ENCODE results near the gene WNT3.
"Not testable (repeated sequence)": the region's sequence is repeated elsewhere in the genome, so short reads cannot be mapped to it uniquely, and the experiment has no call there.

Gene WNT3

DNA sequence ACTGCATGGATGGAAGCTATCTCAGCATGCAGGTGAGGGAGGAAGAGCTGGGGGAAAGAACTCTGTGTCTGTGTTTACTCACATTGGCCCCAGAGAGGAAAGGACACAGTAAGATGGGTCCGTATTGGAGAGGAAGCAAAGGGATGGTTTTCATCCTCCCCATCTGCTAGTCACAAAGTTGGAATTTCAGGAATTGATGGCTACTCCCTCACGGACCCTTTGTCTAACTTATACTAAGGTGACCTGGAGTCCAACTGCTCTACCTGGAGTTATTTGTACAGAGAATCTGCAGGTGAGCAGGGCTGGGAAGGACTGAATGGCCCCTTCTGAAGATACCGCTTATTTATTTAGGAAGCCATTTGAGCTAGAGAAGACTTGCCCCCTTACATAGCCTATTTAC lies 55.1 kb downstream of the WNT3 start:
- no peak for DNase-seq

DNA sequence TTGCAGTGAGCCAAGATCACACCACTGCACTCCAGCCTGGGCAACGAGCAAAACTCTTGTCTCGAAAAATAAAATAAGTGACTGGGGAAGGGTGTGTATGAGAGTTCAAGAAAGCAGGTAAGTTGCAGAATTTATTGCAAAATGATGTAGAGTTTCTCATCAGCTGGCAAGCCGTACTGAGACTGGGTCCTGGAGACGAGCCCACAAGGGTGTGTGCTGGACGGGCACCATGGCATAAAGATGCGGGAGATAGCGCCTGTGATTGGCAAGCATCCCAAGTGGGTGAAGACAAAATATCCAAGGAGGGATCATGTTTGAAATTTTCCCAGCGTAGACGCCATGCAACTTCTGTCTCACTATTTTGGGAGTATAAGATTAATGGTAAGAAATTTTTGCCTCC lies 59.4 kb downstream of the WNT3 start:
- no peak for DNase-seq

DNA sequence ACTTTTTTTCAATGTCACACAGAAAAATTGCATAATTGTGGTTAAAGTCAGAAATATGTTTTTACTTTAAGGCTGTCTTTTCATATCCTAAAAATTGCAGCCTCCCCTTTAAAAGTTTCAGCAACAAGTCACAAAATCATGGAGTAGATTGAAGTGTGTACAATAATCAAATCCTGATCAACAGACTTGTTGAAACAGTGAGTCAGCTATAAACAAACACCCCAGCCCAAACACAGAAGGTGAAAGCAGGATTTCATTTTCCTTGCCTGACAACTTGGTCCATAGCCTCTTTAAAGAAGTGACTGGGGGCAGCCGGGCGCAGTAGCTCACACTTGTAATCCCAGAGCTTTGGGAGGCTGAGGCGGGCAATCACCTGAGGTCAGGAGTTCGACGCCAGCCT lies 59.9 kb downstream of the WNT3 start:
- no peak for DNase-seq

DNA sequence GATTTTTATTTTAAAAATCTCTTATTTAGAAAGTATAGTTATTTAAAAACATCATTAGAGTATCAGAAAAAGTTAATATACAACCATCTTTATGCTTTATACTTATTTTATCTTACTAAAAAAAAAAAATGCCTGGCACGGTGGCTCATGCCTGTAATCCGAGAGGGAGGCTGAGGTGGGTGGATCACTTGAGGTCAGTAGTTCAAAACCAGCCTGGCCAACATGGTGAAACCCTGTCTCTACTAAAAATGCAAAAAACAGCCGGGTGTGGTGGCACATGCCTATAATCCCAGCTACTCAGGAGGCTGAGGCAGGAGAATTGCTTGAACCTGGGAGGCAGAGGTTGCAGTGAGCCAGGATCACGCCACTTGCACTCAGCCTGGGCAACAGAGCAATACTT lies 60.9 kb downstream of the WNT3 start:
- not testable (repeated sequence) for DNase-seq

DNA sequence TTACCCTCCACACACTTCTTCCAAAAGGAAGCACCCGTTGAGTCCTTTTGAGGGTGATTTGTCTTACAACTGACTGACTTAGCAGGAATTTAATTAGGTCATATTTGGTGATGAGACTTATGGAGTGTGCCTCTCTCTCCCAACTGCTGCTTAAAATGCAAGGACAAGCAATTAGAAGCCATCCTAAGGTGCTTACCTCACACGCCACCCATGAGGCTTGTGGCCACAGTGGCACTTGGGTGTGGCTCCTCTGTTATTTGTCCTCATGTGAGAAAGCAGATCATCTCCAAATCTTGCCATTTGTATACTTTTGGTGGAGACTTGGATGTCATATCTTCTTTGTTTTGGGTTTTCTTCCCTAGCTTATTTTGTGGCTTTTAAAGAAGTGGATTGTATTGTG lies 61.6 kb downstream of the WNT3 start:
- DNase-seq: no peak

DNA sequence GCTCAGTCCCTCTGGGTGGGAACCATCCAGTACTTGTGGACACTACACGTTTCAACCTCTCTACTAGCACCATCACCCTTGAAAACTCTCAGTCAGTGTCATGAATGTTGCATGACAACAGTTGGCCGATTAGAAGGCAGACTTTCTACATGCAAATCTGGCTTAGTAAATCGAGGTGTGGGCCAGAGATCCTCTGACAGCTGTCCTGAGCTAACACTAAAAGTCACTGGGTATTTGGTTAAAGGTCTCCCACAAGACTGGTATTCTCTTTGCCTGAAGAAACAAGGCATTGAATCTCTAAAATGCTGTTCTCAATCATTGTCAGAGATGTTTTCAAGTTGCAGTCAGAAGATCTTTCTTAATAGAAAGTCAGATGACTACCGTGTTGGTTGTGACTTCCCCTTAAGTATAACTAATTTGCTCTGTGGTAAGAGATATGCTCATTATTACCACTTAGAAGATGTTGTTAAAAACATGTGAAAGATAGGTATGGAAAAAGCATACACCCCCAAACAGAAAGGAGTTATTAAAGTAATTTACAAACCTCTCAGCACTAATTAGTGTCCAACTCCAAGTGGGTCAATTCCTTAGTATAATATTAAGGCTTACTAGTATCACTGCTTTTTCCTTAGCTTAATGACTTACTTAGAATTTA lies 62.3 kb downstream of the WNT3 start:
- DNase-seq: no peak

DNA sequence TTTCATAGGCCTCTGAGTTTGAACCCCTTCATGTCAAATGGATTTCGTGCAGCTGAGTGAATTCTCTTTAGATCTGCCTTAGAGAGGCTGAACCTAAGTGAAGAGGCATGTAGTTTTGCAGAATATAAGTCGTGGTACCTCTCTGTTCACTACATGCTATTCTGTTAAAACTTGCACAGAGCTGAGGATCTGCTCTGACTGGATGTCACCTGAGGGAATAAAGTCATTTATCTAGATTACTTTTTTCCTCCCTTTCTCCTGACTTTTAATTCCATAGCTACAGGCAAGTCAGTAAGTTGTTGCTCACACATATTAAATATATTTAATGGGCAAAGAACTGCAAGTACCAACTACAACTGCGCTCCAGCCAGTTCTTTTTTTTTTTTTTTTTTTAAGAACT lies 64.7 kb downstream of the WNT3 start:
- no peak for DNase-seq

DNA sequence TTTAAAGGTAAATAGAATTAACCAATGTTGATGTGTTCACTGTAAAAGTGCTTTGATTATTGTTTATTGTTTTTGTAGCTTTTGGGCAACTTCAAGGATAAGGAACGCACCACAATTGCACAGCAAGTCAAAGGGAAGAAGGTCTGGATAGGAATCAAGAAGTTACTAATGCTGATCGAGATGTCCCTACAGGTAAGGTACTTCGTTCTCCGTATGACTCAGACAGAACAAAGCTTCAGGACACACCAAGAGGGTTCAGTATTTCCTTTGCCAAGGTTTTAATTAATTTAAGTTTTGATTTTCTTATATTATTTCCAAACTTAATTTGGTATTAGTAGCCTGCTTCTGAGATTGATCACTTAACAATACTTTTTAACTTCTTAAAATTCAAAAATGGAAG lies 67.1 kb downstream of the WNT3 start:
- DNase-seq: no peak

DNA sequence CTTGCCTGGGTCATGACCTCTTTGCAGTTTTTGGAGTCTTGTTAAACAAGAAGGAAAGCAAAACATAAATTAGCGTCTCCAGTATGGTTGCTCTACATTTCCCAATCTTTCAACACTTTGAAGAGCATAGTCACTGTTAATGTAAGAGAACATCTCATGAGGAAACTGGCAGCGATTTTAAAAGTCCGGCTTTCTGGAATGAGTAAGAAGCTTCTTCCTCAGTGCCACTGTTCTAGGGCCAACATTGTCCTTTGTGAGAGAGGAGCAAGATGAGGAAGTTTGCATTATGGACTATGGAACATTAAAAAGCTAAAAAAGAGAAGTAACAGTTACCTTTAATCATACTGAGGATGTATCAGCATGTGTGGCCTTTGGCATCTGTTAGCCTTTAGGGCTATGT lies 73.1 kb downstream of the WNT3 start:
- no peak for DNase-seq

DNA sequence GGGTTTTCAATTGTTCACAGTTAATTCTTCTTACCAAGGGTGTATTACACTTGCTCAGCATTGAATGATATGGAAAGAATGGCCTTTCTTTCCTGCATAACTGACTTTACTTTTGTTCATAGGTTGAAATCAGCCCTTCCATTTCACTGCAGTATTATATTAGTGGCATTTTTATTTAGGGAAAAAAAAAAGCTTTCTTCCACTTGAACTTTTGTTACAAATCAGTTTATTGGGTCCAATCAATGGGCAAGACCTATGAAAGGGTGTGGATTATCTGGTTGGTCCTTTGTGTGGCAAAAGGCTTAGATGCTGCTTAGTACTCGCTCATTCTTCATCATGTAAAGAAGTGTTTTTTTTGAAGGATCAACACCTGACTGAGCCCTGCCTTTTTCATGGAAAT lies 74.1 kb downstream of the WNT3 start:
- DNase-seq: no peak

DNA sequence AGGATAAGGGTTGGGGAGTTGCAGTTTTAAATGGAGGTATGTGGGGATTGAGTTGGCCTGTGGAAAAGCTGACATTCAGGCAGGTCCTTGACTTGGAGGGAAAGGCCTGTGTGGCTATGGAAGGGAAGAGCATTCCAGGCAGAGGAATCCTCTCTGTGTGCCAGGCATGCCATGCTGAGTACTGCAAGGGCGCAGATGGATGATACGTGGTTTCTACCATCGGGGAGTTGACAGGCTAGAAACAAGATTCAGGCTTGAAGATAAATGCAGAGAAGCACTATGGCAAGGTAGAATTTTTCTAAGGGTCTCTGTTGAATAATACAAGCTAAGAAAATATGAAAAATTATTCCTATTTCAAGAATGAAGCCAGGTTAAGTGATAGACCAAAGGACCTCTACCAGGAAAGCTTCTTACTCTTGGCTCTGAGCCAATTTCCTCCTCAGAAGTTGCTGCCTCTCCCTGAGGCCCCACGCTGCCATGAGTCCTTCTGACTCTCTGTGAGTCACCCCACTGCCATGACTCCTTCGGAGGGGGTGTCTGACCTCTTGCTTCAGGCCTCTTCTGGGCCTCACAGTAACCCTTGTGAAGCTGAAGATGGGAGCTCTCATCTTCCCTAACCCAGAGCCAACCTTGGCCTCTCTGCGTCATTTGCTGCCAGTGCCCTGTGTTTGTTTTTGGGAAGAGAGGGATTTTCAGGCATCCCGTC lies 75.8 kb downstream of the WNT3 start:
- DNase-seq: no peak

DNA sequence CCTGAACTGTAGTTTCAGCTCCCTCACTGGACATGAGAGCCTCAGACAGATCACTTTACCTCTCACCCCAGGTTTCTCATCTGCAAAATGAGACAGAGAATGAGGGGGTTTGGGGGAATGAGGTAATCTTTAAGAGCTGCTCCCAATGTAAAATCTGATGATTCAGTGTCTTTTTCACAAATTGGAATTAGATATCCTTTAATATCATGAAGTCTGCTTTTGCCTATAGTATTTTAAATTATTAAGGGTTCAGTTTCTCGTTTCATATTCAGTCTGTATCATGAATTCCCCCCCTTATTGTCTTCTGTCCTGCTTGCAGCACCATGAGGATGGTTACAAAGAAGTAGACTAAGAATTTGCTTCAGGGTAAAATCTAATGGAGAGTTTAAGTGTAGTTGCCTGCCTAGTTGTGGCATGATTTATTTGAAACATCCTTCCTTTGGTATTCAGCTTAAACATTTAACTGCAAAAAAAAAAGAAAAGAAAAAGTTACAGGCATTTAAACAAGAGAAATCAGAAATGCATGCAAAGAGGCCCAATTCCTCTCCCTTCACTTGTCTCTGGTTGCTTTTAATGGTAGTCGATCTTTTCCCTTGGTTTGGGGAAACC lies 77.3 kb downstream of the WNT3 start:
- no peak for DNase-seq

DNA sequence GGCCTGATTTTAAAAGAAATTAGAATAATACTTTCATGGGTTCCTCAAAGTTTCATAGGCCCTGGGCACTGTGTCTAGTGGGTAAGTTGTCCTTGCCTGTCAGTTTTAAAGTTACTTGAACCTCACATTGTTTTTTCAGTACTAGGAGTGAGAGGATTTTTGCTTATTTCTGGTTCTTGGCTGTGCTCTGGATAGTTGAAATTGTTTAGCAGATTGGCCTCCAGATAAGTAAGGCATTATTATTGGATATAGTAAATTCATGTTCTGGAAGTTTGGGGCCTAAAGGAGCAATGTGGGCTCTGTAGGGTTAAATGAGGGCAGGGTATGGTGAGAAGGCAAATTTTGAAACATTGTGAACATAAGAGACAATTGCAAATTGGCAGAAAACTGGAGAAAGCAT lies 78.5 kb downstream of the WNT3 start:
- no peak for DNase-seq

DNA sequence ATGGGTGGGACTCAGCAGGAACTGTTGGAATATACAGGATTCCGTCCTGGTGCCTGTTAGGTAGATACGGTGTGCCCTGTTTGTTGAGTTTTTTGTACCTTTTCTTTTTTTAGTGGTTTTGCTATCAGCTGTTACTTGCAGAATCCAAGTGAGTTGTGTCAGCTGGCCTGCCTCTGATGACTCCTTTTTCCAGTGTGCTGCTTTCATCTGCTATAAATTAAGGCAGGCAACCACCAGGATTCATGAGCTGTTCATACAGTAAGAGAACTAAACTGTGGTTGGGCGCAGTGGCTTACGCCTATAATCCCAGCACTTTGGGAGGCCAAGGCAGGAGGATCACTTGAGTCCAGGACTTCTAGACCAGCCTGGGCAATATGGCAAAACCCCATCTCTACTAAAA lies 79.9 kb downstream of the WNT3 start:
- DNase-seq: no peak

DNA sequence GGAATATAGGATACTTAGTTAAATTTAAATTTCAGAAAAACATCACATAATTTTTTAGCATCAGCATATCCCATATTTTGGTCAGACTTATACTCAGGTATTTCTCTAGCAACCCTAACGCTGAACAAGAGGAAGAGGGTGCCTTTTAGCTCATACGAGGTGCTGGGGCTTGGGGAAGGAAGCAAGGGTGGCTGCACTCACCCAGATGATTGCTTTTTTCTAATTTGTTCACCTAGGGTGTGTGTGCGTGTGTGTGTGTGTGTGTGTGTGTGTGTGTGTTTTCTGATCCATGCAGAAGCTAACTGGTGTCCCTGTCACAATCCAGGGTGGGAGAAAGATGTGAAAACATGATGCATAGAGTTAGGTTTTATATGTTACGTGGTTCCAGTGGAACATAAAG lies 81.2 kb downstream of the WNT3 start:
- no peak for DNase-seq

DNA sequence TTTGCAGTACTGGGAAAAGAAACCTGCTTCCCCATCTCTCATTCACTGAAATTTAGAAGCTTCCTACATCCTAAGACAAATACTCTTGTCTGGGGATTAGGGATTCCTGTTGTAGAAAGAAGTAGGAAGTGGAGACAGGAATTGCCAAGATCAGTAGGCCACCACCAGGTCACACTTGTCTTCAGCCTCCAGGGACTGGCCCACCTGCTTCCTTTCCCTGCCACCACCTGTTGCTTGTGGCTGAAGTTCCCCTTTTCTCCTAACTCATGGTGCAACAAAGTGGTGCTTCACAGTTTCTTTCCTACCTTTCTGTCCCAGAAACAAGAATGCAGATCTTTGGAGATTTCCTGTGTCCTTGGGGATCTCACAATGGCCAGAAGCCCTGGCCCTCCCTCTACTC lies 82.4 kb downstream of the WNT3 start:
- DNase-seq: no peak

DNA sequence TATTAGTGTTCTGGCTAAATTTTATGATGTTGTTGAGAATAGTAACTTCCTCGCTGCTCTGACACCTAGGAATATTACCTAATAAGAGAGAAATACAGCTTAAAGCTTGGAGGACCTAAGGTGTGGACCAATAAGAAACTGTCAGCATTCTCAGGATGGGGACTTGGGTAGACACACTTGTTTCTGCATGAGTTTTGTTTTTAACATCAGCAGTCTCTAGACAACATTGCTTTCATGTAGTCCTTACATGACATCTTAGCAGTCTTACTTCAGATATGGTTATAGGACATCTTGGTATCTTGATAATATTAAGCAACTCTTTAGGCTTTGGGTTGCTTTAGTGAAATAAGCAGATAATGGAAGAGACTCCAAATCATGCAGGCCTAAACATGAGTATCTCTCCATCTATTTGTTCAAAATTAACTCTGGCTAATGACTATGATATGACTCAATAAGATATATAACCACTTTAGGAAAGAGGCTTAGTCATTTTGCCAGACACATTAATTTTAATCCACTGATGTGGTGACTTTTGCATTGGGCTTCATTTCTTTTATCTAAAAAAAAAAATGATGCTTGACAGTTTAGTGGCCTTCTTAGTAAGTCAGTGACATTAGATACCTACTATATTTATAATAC lies 84.5 kb downstream of the WNT3 start:
- DNase-seq: no peak

DNA sequence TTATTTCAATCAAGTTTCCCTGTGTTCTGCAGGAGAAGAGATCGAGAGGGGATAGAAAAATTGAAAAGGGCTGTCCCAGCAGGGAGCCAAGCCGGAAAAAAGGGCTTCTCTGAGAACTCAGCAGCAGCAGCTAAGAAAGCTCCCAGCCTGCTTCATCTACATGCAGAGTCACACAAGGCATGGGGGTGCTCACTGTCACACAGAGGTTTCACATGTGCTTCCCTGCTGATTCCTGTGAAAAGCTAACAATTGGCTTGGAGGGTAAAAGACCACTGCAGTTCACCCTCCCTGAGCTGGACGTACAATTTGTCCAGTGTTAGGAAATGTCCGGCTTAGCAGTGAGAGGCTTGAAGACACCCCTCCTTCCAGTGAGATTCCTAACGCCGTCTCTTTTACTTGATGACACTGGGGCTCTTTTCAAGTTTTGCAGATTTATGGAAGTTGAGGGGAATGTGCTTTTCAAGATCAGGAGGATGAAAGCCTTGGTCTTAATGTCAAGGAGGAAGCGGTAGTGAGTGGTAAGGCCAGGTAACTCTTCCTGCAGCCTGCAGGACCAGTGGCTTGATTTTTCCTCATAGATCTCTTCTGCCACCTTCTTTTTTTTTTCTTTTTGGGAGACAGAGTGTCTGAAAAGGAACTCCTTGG lies 85.6 kb downstream of the WNT3 start:
- DNase-seq: no peak

DNA sequence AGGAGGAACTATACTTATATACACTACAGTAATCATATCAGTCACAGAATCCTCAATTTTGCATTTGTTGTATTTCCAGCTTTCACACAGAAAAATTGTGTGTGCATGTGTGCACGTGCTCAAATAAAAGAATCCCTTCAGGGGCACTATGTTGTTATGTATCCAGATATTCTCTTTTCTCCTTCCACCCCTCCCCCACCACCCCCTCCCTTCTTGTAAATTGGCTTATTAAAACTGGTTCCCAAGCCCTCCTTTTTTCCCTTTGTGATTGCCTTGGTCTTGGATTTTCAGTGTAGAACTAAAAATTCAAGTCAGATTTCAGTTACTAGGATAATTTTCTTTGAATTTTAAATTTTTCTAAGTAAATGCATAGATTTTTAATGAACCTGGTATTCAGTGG lies 86.3 kb downstream of the WNT3 start:
- no peak for DNase-seq

DNA sequence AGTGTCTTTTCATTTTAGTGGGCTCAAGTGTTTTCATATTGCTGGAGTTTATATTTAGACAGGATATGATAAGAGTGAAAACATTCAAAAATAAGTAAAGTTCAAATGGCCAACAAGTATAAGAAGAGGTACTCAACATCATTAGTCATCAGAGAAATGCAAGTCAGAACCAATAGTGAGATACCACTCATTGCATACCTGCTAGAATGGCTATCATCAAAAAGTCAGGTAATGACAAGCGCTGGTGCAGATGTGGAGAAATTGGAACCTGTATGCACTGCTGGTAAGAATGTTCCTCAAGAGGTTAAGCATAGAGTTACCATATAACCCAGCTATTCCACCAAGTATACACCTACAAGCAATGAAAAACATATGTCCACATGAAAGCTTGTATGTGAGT lies 87.8 kb downstream of the WNT3 start:
- no peak for DNase-seq

DNA sequence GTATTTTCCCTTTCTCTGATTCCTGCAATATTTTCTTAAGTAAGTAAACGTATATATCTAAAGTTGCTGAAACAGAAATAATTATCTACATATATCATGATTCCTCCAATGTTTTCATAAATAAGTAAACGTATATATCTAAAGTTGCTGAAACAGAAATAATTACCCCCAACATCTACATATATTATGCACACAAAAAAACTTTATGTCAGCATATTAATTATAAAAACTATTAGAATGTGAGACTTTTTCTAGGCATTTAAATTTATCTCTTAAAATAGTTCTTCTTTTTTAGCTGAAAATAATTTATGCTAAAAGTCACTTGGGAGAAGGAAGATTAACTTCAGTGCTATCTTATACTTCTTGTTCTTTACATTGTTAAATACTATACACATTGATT lies 88.5 kb downstream of the WNT3 start:
- no peak for DNase-seq

DNA sequence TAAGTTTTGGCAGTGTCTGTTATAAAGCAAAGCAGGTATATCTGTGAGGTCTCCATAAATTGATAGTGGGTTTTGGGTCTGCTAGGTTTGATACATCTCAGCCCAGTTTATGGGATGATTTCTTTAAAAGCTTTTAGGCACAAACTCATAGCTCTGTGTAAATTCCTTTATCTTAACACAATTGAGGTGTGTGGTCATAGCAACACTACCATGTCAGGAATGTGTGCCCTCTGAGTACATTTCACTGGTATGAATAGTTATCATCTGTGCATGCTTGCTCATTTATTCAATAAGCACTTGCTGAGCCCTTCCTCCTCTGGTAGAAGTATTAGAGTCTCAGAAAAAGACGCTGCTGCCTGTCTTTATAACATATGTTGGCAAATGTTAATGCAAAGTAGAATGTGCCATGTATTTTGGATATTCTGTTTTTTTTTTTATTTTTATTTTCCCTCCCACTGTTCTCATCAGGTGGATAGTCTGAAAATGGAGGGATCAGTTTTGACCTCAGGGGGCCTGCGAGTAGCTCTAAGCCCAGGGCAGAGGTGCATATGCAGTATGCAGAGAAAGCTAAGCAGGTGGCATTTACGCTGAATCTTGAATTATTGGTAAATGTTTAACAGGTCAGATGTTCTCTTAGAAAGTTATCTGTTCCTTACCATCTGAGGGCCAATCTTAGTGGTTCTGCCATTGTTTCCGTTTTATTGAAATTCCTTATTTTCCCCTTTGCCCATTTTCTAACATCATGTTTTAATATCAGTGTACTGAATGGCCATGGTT lies 90.7 kb downstream of the WNT3 start:
- DNase-seq: no peak

DNA sequence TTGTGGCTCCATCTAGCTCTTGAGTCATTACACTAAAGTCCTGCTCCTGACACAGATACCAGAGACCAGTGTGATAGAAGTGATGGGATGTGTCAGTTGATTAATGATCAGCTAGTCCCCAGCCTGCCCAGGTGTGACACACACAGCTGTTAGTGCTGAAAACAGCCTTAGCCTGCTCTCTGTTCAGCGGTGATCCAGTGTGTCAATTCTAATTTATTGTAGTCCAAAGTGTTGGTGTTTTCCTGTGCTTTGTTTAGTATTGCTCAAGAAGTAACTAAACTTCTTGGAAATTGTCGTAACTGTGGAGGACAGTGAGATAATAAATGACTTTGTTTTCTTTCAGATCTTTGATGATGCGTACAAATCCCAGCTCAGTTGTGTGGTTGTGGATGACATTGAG lies 92.3 kb downstream of the WNT3 start:
- no peak for DNase-seq

Data from cortex of kidney (tissue), 1 donor.